Measurements from ENCODE around the gene SAXO1.

The SAXO1 gene

DNA sequence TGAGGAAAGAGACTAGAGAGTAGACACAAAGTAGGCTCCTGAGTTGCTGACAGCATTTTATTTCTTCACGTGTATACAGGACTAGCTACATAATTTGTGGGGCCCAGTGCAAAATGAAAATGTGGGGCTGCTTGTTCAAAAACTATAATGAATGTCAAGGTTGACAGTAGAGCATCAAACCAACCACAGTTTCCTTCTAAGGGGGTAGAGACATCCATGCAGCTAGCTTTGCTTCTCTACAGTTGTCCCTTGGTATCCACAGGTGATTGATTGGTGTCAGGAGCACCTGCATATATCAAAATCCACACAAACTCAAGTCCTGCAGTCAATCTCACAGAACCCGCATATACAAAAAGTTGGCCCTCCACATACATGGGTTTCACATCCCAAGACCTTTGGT is 129.6 kb downstream of the SAXO1 start:
- H3K4me1 Mint-ChIP-seq (ENCODE audit: low read depth), result no peaks in the 10 kb centered on the region
- H3K27ac Mint-ChIP-seq, result no peak overlapping the region
- H3K36me3 Mint-ChIP-seq (ENCODE audit: low read depth), result no peaks in the 10 kb centered on the region
- DNase-seq, result no peak
- H3K9me3 Mint-ChIP-seq, result peaks cover 12% of the 10 kb centered on the region
- H3K27me3 Mint-ChIP-seq, result peaks cover under 1% of the 10 kb centered on the region
- H3K4me3 Mint-ChIP-seq, result no peak overlapping the region

- DNase-seq, result no peak
- no peaks in the 10 kb centered on the region for H3K4me1 Mint-ChIP-seq (ENCODE audit: low read depth)
- peaks cover 4% of the 10 kb centered on the region for H3K27me3 Mint-ChIP-seq
- H3K4me3 Mint-ChIP-seq, result no peak overlapping the region
- H3K27ac Mint-ChIP-seq, result no peak overlapping the region
- H3K9me3 Mint-ChIP-seq, result peaks cover 22% of the 10 kb centered on the region
- H3K36me3 Mint-ChIP-seq (ENCODE audit: low read depth), result no peaks in the 10 kb centered on the region
These were observed 136.4 kb downstream of the SAXO1 start for GRCh38 chr9:18896531-18897179.

GRCh38 chr9:18896004-18896403 is 137.0 kb downstream of the SAXO1 start:
- no peak overlapping the region for H3K27ac Mint-ChIP-seq
- H3K9me3 Mint-ChIP-seq, result peaks cover 20% of the 10 kb centered on the region
- peaks cover 4% of the 10 kb centered on the region for H3K27me3 Mint-ChIP-seq
- H3K4me1 Mint-ChIP-seq (ENCODE audit: low read depth), result no peaks in the 10 kb centered on the region
- no peak for DNase-seq
- no peaks in the 10 kb centered on the region for H3K36me3 Mint-ChIP-seq (ENCODE audit: low read depth)
- H3K4me3 Mint-ChIP-seq, result no peak overlapping the region

DNA sequence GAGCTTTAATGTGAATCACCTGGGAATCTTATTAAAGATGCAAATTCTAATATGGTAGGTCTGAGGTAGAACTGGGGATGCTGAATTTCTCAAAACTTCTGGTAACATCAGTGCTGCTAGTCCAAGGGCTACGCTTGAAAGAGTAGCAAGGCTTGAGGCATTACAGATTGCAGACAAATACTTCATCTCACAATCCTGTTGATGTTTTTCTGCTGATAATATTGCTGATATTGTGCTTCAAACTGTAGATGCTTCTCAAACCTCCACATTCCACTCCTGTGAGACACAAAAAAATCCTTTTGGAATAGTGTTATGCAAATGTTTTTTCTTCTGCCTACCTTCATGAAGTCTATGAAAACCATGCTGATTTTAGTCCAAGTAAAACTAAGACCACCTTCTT is 139.5 kb downstream of the SAXO1 start:
- H3K4me1 Mint-ChIP-seq (ENCODE audit: low read depth), result no peaks in the 10 kb centered on the region

DNA sequence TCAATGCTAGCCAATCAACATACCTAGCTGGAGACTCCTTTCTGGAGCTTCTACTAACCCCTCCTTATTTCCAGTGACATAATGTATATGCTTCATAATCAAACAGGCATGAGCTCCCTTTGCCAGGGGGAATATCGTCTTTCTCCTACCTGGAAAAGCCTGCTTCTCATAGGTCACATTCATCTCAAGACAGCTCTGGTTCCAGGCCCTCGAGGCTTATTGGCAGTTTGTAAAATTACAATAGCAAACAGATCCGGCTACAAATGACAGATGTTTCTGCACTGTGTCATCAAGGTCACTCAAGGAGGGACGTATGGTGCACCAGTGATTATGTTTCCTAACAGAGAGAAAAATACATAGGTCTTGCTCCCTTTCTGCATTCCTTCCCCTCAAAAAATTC is 140.0 kb downstream of the SAXO1 start:
- H3K27ac Mint-ChIP-seq, result no peak overlapping the region
- no peaks in the 10 kb centered on the region for H3K4me1 Mint-ChIP-seq (ENCODE audit: low read depth)
- H3K36me3 Mint-ChIP-seq (ENCODE audit: low read depth), result no peaks in the 10 kb centered on the region
- no peaks in the 10 kb centered on the region for H3K27me3 Mint-ChIP-seq
- H3K9me3 Mint-ChIP-seq, result peaks cover 17% of the 10 kb centered on the region
- no peak for DNase-seq
- no peak overlapping the region for H3K4me3 Mint-ChIP-seq

More for the DNA sequence above, 139.5 kb downstream of the SAXO1 start:
- Mint-ChIP-seq H3K9me3 (peaks cover 17% of the 10 kb centered on the region), H3K36me3 (ENCODE audit: low read depth) (no peaks in the 10 kb centered on the region), H3K4me3 (no peak overlapping the region), H3K27me3 (peaks cover 4% of the 10 kb centered on the region), H3K27ac (no peak overlapping the region)
- no peak for DNase-seq

- Mint-ChIP-seq H3K9me3 (peaks cover 17% of the 10 kb centered on the region), H3K36me3 (ENCODE audit: low read depth) (no peaks in the 10 kb centered on the region), H3K4me3 (no peak overlapping the region), H3K4me1 (ENCODE audit: low read depth) (no peaks in the 10 kb centered on the region), H3K27me3 (no peaks in the 10 kb centered on the region), H3K27ac (no peak overlapping the region)
- DNase-seq, result no peak
These were observed 140.9 kb downstream of the SAXO1 start for GRCh38 chr9:18891946-18892670.

GRCh38 chr9:18890372-18890771 is 142.6 kb downstream of the SAXO1 start:
- H3K4me1 Mint-ChIP-seq (ENCODE audit: low read depth), result no peaks in the 10 kb centered on the region

DNA sequence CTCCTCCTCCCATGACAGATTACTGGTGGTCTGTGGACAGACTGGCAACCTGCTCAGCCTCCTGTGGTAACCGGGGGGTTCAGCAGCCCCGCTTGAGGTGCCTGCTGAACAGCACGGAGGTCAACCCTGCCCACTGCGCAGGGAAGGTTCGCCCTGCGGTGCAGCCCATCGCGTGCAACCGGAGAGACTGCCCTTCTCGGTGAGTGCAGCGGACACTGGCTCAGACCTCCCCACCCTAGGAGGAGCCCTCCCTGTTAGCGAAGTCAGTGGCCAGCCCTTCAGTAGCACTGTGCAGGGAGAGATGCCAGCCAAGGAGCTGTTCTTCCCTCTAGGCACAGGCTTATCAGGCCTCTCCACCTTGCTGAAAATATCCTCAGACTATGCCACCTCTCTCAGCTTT is 143.5 kb downstream of the SAXO1 start:
- DNase-seq, result no peak
- Mint-ChIP-seq H3K27me3 (no peaks in the 10 kb centered on the region), H3K36me3 (ENCODE audit: low read depth) (no peaks in the 10 kb centered on the region), H3K27ac (no peak overlapping the region), H3K4me1 (ENCODE audit: low read depth) (no peaks in the 10 kb centered on the region), H3K9me3 (peaks cover under 1% of the 10 kb centered on the region), H3K4me3 (no peak overlapping the region)

More at GRCh38 chr9:18890372-18890771, 142.6 kb downstream of the SAXO1 start:
- no peaks in the 10 kb centered on the region for H3K36me3 Mint-ChIP-seq (ENCODE audit: low read depth)
- no peak for DNase-seq
- peaks cover 7% of the 10 kb centered on the region for H3K9me3 Mint-ChIP-seq
- H3K4me3 Mint-ChIP-seq, result no peak overlapping the region
- H3K27ac Mint-ChIP-seq, result no peak overlapping the region
- no peaks in the 10 kb centered on the region for H3K27me3 Mint-ChIP-seq

DNA sequence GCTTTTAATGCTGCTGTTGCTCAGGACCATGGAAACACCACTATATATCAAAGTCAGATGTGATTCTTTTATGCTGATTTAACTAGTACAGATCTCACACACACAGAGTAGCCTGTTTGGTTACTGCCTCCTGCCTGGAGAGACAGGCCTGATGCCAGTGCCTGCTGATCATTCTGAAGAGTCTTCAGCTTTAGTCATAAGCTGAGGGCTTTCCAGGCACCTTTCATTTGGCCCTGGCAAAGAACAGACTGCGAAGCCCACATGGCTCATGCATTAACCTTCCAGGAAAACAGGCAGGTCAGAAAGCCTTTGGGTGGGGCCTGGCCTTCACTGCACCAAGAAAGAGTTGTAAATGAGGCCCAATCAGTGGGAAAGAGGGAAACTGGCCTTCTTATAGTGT is 144.7 kb downstream of the SAXO1 start:
- no peaks in the 10 kb centered on the region for H3K27me3 Mint-ChIP-seq
- H3K4me3 Mint-ChIP-seq, result no peak overlapping the region
- H3K4me1 Mint-ChIP-seq (ENCODE audit: low read depth), result no peaks in the 10 kb centered on the region
- no peaks in the 10 kb centered on the region for H3K36me3 Mint-ChIP-seq (ENCODE audit: low read depth)
- no peak overlapping the region for H3K27ac Mint-ChIP-seq
- H3K9me3 Mint-ChIP-seq, result no peaks in the 10 kb centered on the region
- no peak for DNase-seq

DNA sequence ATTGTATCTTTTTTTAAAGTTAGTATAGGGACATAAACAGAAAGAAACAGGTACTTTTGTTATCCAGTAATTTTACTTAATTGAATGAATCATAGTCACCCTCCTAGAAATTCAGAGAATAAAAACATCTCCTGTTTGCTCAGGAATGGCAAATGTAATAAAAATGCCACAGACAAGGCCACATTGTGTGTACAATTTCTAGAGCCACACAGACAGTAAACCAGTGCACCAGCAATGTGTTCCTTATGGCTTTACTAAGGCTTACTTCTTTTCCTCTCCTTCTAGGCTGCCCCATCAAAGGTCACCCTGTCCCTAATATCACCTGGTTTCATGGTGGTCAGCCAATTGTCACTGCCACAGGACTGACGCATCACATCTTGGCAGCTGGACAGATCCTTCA is 145.5 kb downstream of the SAXO1 start:
- Mint-ChIP-seq H3K36me3 (ENCODE audit: low read depth) (no peaks in the 10 kb centered on the region), H3K27me3 (no peaks in the 10 kb centered on the region), H3K4me1 (ENCODE audit: low read depth) (no peaks in the 10 kb centered on the region), H3K9me3 (no peaks in the 10 kb centered on the region), H3K4me3 (no peak overlapping the region), H3K27ac (no peak overlapping the region)
- DNase-seq, result no peak

GRCh38 chr9:18881758-18882157 is 151.3 kb downstream of the SAXO1 start:
- H3K27me3 Mint-ChIP-seq, result peaks cover 9% of the 10 kb centered on the region
- H3K9me3 Mint-ChIP-seq, result no peaks in the 10 kb centered on the region
- no peaks in the 10 kb centered on the region for H3K36me3 Mint-ChIP-seq (ENCODE audit: low read depth)
- no peak overlapping the region for H3K4me3 Mint-ChIP-seq
- no peak overlapping the region for H3K27ac Mint-ChIP-seq
- no peaks in the 10 kb centered on the region for H3K4me1 Mint-ChIP-seq (ENCODE audit: low read depth)
- DNase-seq, result no peak

GRCh38 chr9:18877984-18878383 is 155.0 kb downstream of the SAXO1 start:
- Mint-ChIP-seq H3K9me3 (no peaks in the 10 kb centered on the region), H3K36me3 (ENCODE audit: low read depth) (no peaks in the 10 kb centered on the region), H3K27me3 (peaks cover 16% of the 10 kb centered on the region), H3K4me3 (no peak overlapping the region), H3K4me1 (ENCODE audit: low read depth) (no peaks in the 10 kb centered on the region), H3K27ac (no peak overlapping the region)
- DNase-seq, result no peak
